Natural killer cell (primary cell): ENCODE measurements around the gene BCL2. TPM values are rescaled to one million over a fixed set of nuclear protein-coding genes. Genes with fewer than 3 reads are reported as not detected.

Experiments used
- ATAC-seq, 3 donors: fragments of 150-1000 bp in 2 of 3; fragments of 200-7000 bp in 1 of 3; cut with Tn5 transposase; 1 replicate in 1 of 3; 2 replicates in 2 of 3; pipeline ENCODE4 v1.10.0; 2021; ENCODE audit warnings: mild to moderate bottlenecking in 2 of 3, moderate library complexity in 2 of 3
- DNase-seq, 2 donors: peaks; one replicate each; pipeline versions ENCODE4 v3.0.0 to v3.0.0-alpha.2; 2013 to 2021; ENCODE audit warnings: mixed read lengths in 1 of 2
- H3K27ac ChIP-seq: one replicate; pipeline ENCODE4 v1.5.1; 2013; ENCODE audit warnings: mild to moderate bottlenecking, low read length
- H3K27me3 ChIP-seq: one replicate; pipeline ENCODE4 v1.6.1; 2013; ENCODE audit warnings: low read length; ENCODE audit not compliant: control insufficient read depth, insufficient read depth
- H3K36me3 ChIP-seq: one replicate; pipeline ENCODE4 v1.6.1; 2013; ENCODE audit warnings: low read length; ENCODE audit not compliant: control insufficient read depth, insufficient read depth
- H3K4me1 ChIP-seq: one replicate; pipeline ENCODE4 v1.6.1; 2013; ENCODE audit warnings: low read length; ENCODE audit not compliant: control insufficient read depth, insufficient read depth
- H3K4me3 ChIP-seq: one replicate; pipeline ENCODE4 v1.5.1; 2013; ENCODE audit warnings: low read length
- H3K9me3 ChIP-seq: one replicate; pipeline ENCODE4 v1.6.1; 2013; ENCODE audit warnings: low read length; ENCODE audit not compliant: control insufficient read depth, insufficient read depth
- H3K27ac Mint-ChIP-seq, 2 donors: one replicate each; pipeline ENCODE4 v1.8.0; 2022; ENCODE audit warnings: mild to moderate bottlenecking in 2 of 2, mixed read lengths in 2 of 2, moderate library complexity in 1 of 2
- H3K27me3 Mint-ChIP-seq, 2 donors: one replicate each; pipeline ENCODE4 v1.8.0; 2022; ENCODE audit warnings: low read depth in 2 of 2, mixed read lengths in 2 of 2
- H3K36me3 Mint-ChIP-seq: one replicate; pipeline ENCODE4 v1.8.0; 2022; ENCODE audit warnings: mixed read lengths
- H3K4me1 Mint-ChIP-seq, 2 donors: one replicate each; pipeline ENCODE4 v1.8.0; 2022; ENCODE audit warnings: mixed read lengths in 2 of 2
- H3K4me3 Mint-ChIP-seq: one replicate; pipeline ENCODE4 v1.8.0; 2022; ENCODE audit warnings: mild to moderate bottlenecking, moderate library complexity, mixed read lengths
- H3K9me3 Mint-ChIP-seq, 2 donors: one replicate each; pipeline ENCODE4 v1.8.0; 2022; ENCODE audit warnings: mixed read lengths in 2 of 2
- WGBS: methylation state at CpG from one replicate; pipeline ENCODE4 v1.1.7; 2013; ENCODE audit warnings: missing lambda C conversion rate; ENCODE audit not compliant: insufficient coverage; 5-methylcytosine and 5-hydroxymethylcytosine counted together
- intact Hi-C: fragments of 100-400 bp; cut with micrococcal nuclease; formaldehyde crosslinking; loops from one replicate; pipeline ENCODE4 v1.14.2; 2022
- total RNA-seq, 4 donors: library from RNA; stranded (reverse); fragments of 120-200 nt in 1 of 4; gene quantifications; one replicate each; pipeline versions ENCODE4 v1.2.3 to v1.2.4, GENCODE V29; 2013 to 2022
- TF ChIP-seq, protein P1 (sequence below): fragments of 200-600 bp; IDR thresholded peaks from one replicate; pipeline ENCODE4 v1.8.0; 2022; ENCODE audit warnings: antibody characterized with exemption

The BCL2 gene
- total RNA-seq, 3 donors from 2014 or later (not counting 1 experiment from before 2014, with no cell fraction given), result 28.2 to 64.2 (median 33.4) TPM

DNA sequence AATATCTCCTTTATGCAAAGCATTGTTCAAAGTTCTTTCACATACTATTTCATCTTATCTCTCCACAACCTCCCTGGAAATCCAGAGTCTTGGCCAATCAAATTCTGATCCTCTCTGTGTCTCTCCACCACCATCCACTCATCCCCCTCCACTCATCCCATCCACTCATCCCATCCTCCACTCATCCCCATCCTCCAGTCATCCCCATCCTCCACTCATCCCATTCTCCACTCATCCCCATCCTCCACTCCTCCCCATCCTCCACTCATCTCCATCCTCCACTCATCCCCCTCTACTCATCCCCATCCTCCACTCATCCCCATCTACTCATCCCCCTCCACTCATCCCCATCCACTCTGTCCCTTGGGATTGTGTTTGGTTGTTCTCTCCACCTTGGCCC lies 101.1 kb downstream of the BCL2 start:
- TF ChIP-seq, protein P1, sequence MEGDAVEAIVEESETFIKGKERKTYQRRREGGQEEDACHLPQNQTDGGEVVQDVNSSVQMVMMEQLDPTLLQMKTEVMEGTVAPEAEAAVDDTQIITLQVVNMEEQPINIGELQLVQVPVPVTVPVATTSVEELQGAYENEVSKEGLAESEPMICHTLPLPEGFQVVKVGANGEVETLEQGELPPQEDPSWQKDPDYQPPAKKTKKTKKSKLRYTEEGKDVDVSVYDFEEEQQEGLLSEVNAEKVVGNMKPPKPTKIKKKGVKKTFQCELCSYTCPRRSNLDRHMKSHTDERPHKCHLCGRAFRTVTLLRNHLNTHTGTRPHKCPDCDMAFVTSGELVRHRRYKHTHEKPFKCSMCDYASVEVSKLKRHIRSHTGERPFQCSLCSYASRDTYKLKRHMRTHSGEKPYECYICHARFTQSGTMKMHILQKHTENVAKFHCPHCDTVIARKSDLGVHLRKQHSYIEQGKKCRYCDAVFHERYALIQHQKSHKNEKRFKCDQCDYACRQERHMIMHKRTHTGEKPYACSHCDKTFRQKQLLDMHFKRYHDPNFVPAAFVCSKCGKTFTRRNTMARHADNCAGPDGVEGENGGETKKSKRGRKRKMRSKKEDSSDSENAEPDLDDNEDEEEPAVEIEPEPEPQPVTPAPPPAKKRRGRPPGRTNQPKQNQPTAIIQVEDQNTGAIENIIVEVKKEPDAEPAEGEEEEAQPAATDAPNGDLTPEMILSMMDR, result no peak
- Histone ChIP-seq H3K27me3 (no peaks in the 10 kb centered on the region), H3K36me3 (no peaks in the 10 kb centered on the region), H3K4me1 (peaks cover 32% of the 10 kb centered on the region), H3K9me3 (no peaks in the 10 kb centered on the region), H3K27ac (no peak overlapping the region), H3K4me3 (no peak overlapping the region)
- H3K27ac Mint-ChIP-seq, result peak overlapping the region in 1 of 2 donors; percentile 9
- DNase-seq, result no peak
- intact Hi-C loops, result loop anchor here (5.0 kb wide), 1 partner anchor 99 kb away; the partner anchor contains the start of gene BCL2
- H3K36me3 Mint-ChIP-seq, result peaks cover 8% of the 10 kb centered on the region
- peaks cover 0 to 2% of the 10 kb centered on the region in 2 donors for H3K27me3 Mint-ChIP-seq
- no peak for ATAC-seq
- H3K4me1 Mint-ChIP-seq, result peaks cover 85% of the 10 kb centered on the region in 2 donors
- peak overlapping the region; percentile 4 for H3K4me3 Mint-ChIP-seq
- no peaks in the 10 kb centered on the region for H3K9me3 Mint-ChIP-seq

DNA sequence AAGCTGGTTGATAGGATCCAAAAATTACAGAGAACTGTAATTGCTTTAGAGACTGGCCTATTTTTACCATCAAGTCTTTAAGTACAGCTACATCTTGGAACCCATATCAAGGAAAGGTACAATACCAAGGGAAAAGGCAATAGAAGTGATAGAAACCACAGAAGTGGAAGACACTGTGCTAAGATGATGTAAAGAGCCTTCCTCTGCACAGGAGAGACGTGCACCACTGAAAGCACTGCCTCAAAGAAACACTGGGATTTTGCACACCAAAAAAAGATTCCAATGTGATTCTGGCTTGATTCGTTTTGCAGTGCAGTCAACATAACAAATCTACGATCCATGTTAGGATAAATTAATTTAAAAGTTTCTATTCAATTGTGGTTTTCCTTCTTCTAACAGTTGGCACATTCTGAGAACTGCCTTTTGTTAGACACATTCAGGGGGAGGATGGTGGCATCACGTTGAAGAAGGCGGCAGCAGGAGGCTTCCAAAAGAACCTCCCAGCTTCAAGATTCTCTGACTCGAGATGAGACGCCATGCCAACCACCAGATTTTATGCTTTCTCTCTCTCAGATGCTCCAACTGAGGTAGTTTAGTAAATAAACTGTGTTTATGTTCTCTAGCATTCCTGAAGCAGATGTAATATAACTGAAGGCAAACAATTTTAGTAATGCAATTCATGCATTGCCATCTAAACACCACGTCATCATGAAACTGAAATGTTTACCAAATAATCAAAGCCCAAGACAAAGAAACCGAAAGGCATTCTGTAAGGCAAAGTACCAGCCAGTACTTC lies 102.9 kb downstream of the BCL2 start:
- no peaks in the 10 kb centered on the region for H3K36me3 ChIP-seq
- Mint-ChIP-seq H3K27me3 (peaks cover 0 to 2% of the 10 kb centered on the region in 2 donors), H3K27ac (peak overlapping the region; percentile 78 to 79), H3K36me3 (peaks cover 8% of the 10 kb centered on the region), H3K4me1 (peaks cover 91 to 92% of the 10 kb centered on the region in 2 donors), H3K4me3 (peak overlapping the region; percentile 80), H3K9me3 (no peaks in the 10 kb centered on the region)
- H3K9me3 ChIP-seq, result no peaks in the 10 kb centered on the region
- H3K4me1 ChIP-seq, result peaks cover 42% of the 10 kb centered on the region
- DNase-seq (peak in 1 of 2 donors; percentile 61), ATAC-seq (peak; percentile 55 to 58 (median 56))
- TF ChIP-seq, protein P1, result no peak
- H3K27me3 ChIP-seq, result no peaks in the 10 kb centered on the region
- WGBS, result 32% methylated on average over 8 of the region's 9 CpGs
- no peak overlapping the region for H3K4me3 ChIP-seq
- peak overlapping the region; percentile 45 for H3K27ac ChIP-seq
- intact Hi-C loops, result loop anchor here (5.0 kb wide), 1 partner anchor 101 kb away; the partner anchor contains the start of gene BCL2

DNA sequence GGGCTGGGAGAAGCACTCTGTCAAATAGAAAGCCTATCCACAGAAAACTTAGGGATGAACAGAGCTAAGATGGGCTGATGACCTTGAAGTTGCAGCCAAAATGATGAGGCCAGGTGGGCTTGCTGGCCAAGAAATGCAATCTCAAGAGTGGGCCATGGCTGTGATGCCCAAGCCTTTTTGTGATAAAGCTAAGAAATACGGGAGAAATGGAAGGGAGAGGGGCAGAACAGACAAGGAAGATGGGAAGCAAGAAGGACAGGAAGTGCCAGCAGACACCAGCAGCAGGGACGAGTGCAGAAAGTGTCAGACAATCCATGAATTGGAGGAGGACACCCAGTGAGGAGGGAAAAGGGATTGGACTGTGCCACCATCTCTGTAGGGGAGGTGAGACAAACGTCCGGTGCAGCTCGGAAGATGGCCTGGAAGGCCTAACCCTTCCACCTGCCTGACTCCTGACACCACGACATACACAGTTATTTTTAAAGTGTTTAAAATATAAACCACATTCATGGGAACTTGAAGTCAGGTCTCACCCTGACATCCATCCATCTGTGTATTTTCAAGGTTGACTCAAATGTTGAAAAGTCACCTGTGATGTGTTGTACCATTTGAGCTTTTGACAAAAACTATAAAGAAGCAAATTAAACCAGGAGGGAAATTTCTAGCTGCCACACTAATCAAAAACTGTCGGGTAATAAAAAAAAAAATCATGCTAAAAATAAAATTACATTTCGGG lies 105.5 kb downstream of the BCL2 start:
- Histone ChIP-seq H3K4me3 (no peak overlapping the region), H3K36me3 (no peaks in the 10 kb centered on the region), H3K9me3 (no peaks in the 10 kb centered on the region), H3K4me1 (peaks cover 52% of the 10 kb centered on the region), H3K27me3 (no peaks in the 10 kb centered on the region), H3K27ac (no peak overlapping the region)
- Mint-ChIP-seq H3K9me3 (no peaks in the 10 kb centered on the region), H3K36me3 (peaks cover 6% of the 10 kb centered on the region), H3K27ac (peak overlapping the region; percentile 76), H3K4me3 (no peak overlapping the region), H3K27me3 (peaks cover 0 to 2% of the 10 kb centered on the region in 2 donors), H3K4me1 (peaks cover 88% of the 10 kb centered on the region in 2 donors)
- ATAC-seq, result no peak
- WGBS, result 74% methylated on average over 3 of the region's 8 CpGs
- TF ChIP-seq, protein P1, result no peak
- intact Hi-C loops, result no loop called here
- DNase-seq, result no peak
